22Rv1 (cell line): Measurements from ENCODE around the gene SLC25A17.

Source experiments
- ZFX ChIP-seq: fragments of 450-650 bp; IDR thresholded peaks from 2 replicates; pipeline ENCODE4 v1.6.1; 2017; ENCODE audit warnings: antibody characterized with exemption, borderline replicate concordance
- TF ChIP-seq, protein P1 (sequence below): fragments of 450-650 bp; IDR thresholded peaks from 2 replicates; pipeline ENCODE4 v1.5.1; 2017; ENCODE audit warnings: mild to moderate bottlenecking

DNA sequence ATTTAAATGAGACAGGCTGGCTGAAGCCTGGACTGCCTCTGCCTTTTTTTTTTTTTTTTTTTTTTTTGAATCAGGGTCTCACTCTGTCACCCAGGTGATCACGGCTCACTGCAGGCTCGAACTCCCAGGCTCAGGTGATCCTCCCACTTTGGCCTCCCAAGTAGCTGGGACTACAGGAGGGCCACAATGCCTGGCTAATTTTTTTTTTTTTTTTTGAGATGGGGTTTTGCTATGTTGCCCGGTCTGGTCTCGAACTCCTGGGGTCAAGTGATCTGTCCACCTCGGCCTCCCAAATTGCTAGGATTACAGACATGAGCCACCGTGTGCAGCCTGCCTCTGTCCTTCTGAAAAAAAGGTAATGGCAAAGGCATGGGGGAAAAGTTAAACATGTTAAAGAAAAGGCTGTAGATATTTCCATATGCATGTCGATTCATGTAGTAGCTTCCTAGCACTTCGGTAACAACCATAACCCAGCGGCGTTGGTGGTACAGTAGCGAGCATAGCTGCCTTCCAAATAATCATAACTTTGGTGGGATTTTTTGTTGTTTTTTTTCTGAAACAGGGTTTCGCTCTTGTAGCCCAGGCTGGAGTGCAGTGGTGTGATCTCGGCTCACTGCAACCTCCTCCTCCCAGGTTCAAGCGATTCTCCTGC, 91.1 kb downstream of the SLC25A17 start:
- TF ChIP-seq, protein P1, sequence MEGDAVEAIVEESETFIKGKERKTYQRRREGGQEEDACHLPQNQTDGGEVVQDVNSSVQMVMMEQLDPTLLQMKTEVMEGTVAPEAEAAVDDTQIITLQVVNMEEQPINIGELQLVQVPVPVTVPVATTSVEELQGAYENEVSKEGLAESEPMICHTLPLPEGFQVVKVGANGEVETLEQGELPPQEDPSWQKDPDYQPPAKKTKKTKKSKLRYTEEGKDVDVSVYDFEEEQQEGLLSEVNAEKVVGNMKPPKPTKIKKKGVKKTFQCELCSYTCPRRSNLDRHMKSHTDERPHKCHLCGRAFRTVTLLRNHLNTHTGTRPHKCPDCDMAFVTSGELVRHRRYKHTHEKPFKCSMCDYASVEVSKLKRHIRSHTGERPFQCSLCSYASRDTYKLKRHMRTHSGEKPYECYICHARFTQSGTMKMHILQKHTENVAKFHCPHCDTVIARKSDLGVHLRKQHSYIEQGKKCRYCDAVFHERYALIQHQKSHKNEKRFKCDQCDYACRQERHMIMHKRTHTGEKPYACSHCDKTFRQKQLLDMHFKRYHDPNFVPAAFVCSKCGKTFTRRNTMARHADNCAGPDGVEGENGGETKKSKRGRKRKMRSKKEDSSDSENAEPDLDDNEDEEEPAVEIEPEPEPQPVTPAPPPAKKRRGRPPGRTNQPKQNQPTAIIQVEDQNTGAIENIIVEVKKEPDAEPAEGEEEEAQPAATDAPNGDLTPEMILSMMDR = no peak
- no peak for TF ChIP-seq ZFX
